Muscle layer of duodenum (tissue), 2 donors: ENCODE results near the gene PACC1.
"Not testable (repeated sequence)": the region's sequence is repeated elsewhere in the genome, so short reads cannot be mapped to it uniquely, and the experiment has no call there.

Experiments
- H3K27ac ChIP-seq: one replicate; pipeline ENCODE4 v1.7.0; 2013; ENCODE audit warnings: mild to moderate bottlenecking, low read length
- H3K27me3 ChIP-seq: one replicate; pipeline ENCODE4 v1.7.0; 2013; ENCODE audit warnings: low read depth, mild to moderate bottlenecking, control low read depth, low read length
- H3K36me3 ChIP-seq, 2 donors: one replicate each; pipeline ENCODE4 v1.7.0; 2013; ENCODE audit warnings: low read length in 2 of 2, control low read depth in 1 of 2, mild to moderate bottlenecking in 1 of 2; ENCODE audit not compliant: insufficient read depth in 2 of 2, control insufficient read depth in 1 of 2
- H3K4me1 ChIP-seq, 2 donors: one replicate each; pipeline ENCODE4 v1.7.0; 2013; ENCODE audit warnings: low read length in 2 of 2, mild to moderate bottlenecking in 2 of 2, control low read depth in 1 of 2, moderate library complexity in 1 of 2; ENCODE audit not compliant: insufficient read depth in 2 of 2, control insufficient read depth in 1 of 2
- H3K4me3 ChIP-seq, 2 donors: one replicate each; pipeline ENCODE4 v1.7.0; 2013; ENCODE audit warnings: low read length in 2 of 2, low read depth in 1 of 2, mild to moderate bottlenecking in 1 of 2
- H3K9me3 ChIP-seq, 2 donors: one replicate each; pipeline ENCODE4 v1.7.0; 2013; ENCODE audit warnings: low read length in 2 of 2, control low read depth in 1 of 2, mild to moderate bottlenecking in 1 of 2; ENCODE audit not compliant: control insufficient read depth in 1 of 2
- donor health status: healthy.

The PACC1 gene

GRCh38 chr1:212415107-212415841, 588 bp upstream of the PACC1 start:
- Histone ChIP-seq H3K4me1 (peaks cover 0 to 11% of the 10 kb centered on the region in 2 donors), H3K27me3 (no peaks in the 10 kb centered on the region), H3K36me3 (peaks cover 0 to 4% of the 10 kb centered on the region in 2 donors), H3K27ac (peak overlapping the region; percentile 40), H3K9me3 (no peaks in the 10 kb centered on the region), H3K4me3 (peak overlapping the region; percentile 75 to 92)

- H3K27me3 ChIP-seq, result no peaks in the 10 kb centered on the region
- no peaks in the 10 kb centered on the region for H3K9me3 ChIP-seq
- H3K4me1 ChIP-seq, result peaks cover 0 to 11% of the 10 kb centered on the region in 2 donors
- H3K36me3 ChIP-seq, result peaks cover 0 to 12% of the 10 kb centered on the region in 2 donors
- H3K27ac ChIP-seq, result no peak overlapping the region
- H3K4me3 ChIP-seq, result peak overlapping the region; percentile 75 to 92
These were observed 771 bp downstream of the PACC1 start for GRCh38 chr1:212413902-212414327.

GRCh38 chr1:212412374-212412773, 2.3 kb downstream of the PACC1 start:
- peaks cover 0 to 12% of the 10 kb centered on the region in 2 donors for H3K36me3 ChIP-seq
- peaks cover 0 to 11% of the 10 kb centered on the region in 2 donors for H3K4me1 ChIP-seq
- H3K27me3 ChIP-seq, result no peaks in the 10 kb centered on the region
- no peaks in the 10 kb centered on the region for H3K9me3 ChIP-seq
- no peak overlapping the region for H3K4me3 ChIP-seq
- H3K27ac ChIP-seq, result no peak overlapping the region

GRCh38 chr1:212410231-212410820, 4.4 kb downstream of the PACC1 start:
- no peak overlapping the region for H3K27ac ChIP-seq

GRCh38 chr1:212402666-212403321, 11.9 kb downstream of the PACC1 start:
- no peaks in the 10 kb centered on the region for H3K4me1 ChIP-seq
- no peak overlapping the region for H3K4me3 ChIP-seq
- H3K36me3 ChIP-seq, result peaks cover 5 to 9% of the 10 kb centered on the region in 2 donors
- no peaks in the 10 kb centered on the region for H3K27me3 ChIP-seq
- no peak overlapping the region for H3K27ac ChIP-seq
- H3K9me3 ChIP-seq, result peaks cover 0 to under 1% of the 10 kb centered on the region in 2 donors

More at GRCh38 chr1:212410231-212410820, 4.4 kb downstream of the PACC1 start:
- no peaks in the 10 kb centered on the region for H3K9me3 ChIP-seq
- no peaks in the 10 kb centered on the region for H3K27me3 ChIP-seq
- H3K4me1 ChIP-seq, result peaks cover 0 to 11% of the 10 kb centered on the region in 2 donors
- no peak overlapping the region for H3K4me3 ChIP-seq
- peaks cover 9 to 17% of the 10 kb centered on the region in 2 donors for H3K36me3 ChIP-seq

- Histone ChIP-seq H3K9me3 (peaks cover 5% of the 10 kb centered on the region in 2 donors), H3K36me3 (peaks cover 2 to 7% of the 10 kb centered on the region in 2 donors), H3K4me1 (no peaks in the 10 kb centered on the region), H3K27me3 (no peaks in the 10 kb centered on the region), H3K4me3 (no peak overlapping the region), H3K27ac (no peak overlapping the region)
These were observed 12.7 kb downstream of the PACC1 start for GRCh38 chr1:212401838-212402582.

- Histone ChIP-seq H3K9me3 (peaks cover 5 to 6% of the 10 kb centered on the region in 2 donors), H3K4me1 (no peaks in the 10 kb centered on the region), H3K36me3 (no peaks in the 10 kb centered on the region), H3K4me3 (no peak overlapping the region), H3K27me3 (no peaks in the 10 kb centered on the region), H3K27ac (no peak overlapping the region)
These were observed 13.6 kb downstream of the PACC1 start for GRCh38 chr1:212401042-212401441.

- Histone ChIP-seq H3K9me3 (peaks cover 5 to 6% of the 10 kb centered on the region in 2 donors), H3K36me3 (no peaks in the 10 kb centered on the region), H3K4me3 (no peak overlapping the region), H3K4me1 (no peaks in the 10 kb centered on the region), H3K27me3 (no peaks in the 10 kb centered on the region), H3K27ac (no peak overlapping the region)
These were observed 17.5 kb downstream of the PACC1 start for GRCh38 chr1:212397171-212397570.

- Histone ChIP-seq H3K4me3 (no peak overlapping the region), H3K36me3 (no peaks in the 10 kb centered on the region), H3K9me3 (peaks cover 5 to 6% of the 10 kb centered on the region in 2 donors), H3K27ac (no peak overlapping the region), H3K27me3 (no peaks in the 10 kb centered on the region), H3K4me1 (no peaks in the 10 kb centered on the region)
These were observed 18.0 kb downstream of the PACC1 start for GRCh38 chr1:212396638-212397037.

GRCh38 chr1:212395678-212396437, 18.8 kb downstream of the PACC1 start:
- not testable (repeated sequence) for H3K27me3 ChIP-seq, H3K4me1 ChIP-seq, H3K4me3 ChIP-seq, H3K9me3 ChIP-seq, H3K27ac ChIP-seq, H3K36me3 ChIP-seq
